ENCODE data around the gene FMNL2.

DNA sequence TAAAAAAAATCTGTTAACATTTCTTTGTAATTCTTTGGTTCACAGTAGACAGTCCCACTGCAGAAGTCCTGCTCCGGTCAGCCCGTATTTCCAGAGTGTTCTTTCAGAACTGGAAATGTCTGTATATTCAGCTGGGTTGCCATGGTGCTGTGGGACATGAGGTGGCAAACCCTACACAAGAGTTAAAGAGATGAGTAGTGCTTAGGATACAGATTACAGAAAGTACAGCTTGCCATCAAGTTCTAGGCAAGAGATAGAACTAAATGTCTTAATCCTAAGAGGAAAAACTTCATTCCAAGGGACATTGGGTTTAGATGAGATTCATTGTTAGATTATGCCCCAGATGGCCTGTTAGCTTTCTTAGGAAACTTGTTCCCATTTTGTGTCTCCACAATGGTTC is 60.1 kb downstream of the FMNL2 start:
- TF ChIP-seq, protein P1, sequence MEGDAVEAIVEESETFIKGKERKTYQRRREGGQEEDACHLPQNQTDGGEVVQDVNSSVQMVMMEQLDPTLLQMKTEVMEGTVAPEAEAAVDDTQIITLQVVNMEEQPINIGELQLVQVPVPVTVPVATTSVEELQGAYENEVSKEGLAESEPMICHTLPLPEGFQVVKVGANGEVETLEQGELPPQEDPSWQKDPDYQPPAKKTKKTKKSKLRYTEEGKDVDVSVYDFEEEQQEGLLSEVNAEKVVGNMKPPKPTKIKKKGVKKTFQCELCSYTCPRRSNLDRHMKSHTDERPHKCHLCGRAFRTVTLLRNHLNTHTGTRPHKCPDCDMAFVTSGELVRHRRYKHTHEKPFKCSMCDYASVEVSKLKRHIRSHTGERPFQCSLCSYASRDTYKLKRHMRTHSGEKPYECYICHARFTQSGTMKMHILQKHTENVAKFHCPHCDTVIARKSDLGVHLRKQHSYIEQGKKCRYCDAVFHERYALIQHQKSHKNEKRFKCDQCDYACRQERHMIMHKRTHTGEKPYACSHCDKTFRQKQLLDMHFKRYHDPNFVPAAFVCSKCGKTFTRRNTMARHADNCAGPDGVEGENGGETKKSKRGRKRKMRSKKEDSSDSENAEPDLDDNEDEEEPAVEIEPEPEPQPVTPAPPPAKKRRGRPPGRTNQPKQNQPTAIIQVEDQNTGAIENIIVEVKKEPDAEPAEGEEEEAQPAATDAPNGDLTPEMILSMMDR (IDR thresholded peaks at IDR 0.05) = no peak
- TF ChIP-seq POLR2A (IDR thresholded peaks at IDR 0.05) = no peak

Measured in heart left ventricle (tissue), 13 donors.